KMS-11 (cell line): Measurements from ENCODE around the gene SMG5.

ENCODE experiments used
- H2AFZ ChIP-seq: fragments of 200-600 bp; sonication (generic); 2 replicates; pipeline ENCODE4 v1.6.1; 2016; ENCODE audit warnings: antibody characterized with exemption, mixed run types, low read depth
- H3K27ac ChIP-seq: fragments of 200-600 bp; sonication (generic); 2 replicates; pipeline ENCODE4 v1.6.1; 2016; ENCODE audit warnings: mild to moderate bottlenecking, mixed run types
- H3K27me3 ChIP-seq: fragments of 200-600 bp; sonication (generic); 2 replicates; pipeline ENCODE4 v1.6.1; 2017; ENCODE audit warnings: mild to moderate bottlenecking, low read depth, mixed run types, moderate library complexity; ENCODE audit not compliant: insufficient read depth
- H3K36me3 ChIP-seq: fragments of 200-600 bp; sonication (generic); 2 replicates; pipeline ENCODE4 v1.6.1; 2017; ENCODE audit warnings: mild to moderate bottlenecking, mixed run types; ENCODE audit not compliant: insufficient read depth
- H3K4me1 ChIP-seq: fragments of 200-600 bp; sonication (generic); 2 replicates; pipeline ENCODE4 v1.6.1; 2016; ENCODE audit warnings: mild to moderate bottlenecking, low read depth, mixed run types; ENCODE audit not compliant: poor library complexity, severe bottlenecking
- H3K4me2 ChIP-seq: fragments of 200-600 bp; sonication (generic); 2 replicates; pipeline ENCODE4 v1.7.0; 2016; ENCODE audit warnings: mild to moderate bottlenecking, mixed run types
- H3K4me3 ChIP-seq: fragments of 200-600 bp; sonication (generic); IDR thresholded peaks from 2 replicates; pipeline ENCODE4 v1.6.1; 2017; ENCODE audit warnings: low read depth, low read length, mixed read lengths; ENCODE audit not compliant: insufficient read depth
- H3K79me2 ChIP-seq: fragments of 200-600 bp; sonication (generic); 2 replicates; pipeline ENCODE4 v1.6.1; 2016; ENCODE audit warnings: low read depth, mixed run types; ENCODE audit not compliant: insufficient read depth
- H3K9ac ChIP-seq: fragments of 200-600 bp; sonication (generic); 2 replicates; pipeline ENCODE4 v1.6.1; 2016; ENCODE audit warnings: mild to moderate bottlenecking, mixed run types
- H4K20me1 ChIP-seq: fragments of 200-600 bp; sonication (generic); 2 replicates; pipeline ENCODE4 v1.6.1; 2016; ENCODE audit warnings: mild to moderate bottlenecking, mixed run types; ENCODE audit not compliant: insufficient read depth
- CTCF ChIP-seq: fragments of 200-600 bp; sonication (generic); conservative IDR thresholded peaks from 2 replicates; pipeline ENCODE4 v1.6.1; 2017; ENCODE audit warnings: low read depth, mild to moderate bottlenecking, antibody characterized with exemption, low read length, moderate library complexity, mixed read lengths

The SMG5 gene

GRCh38 chr1:156303241-156303640, 20.6 kb upstream of the SMG5 start:
- Histone ChIP-seq H3K4me1 (no peaks in the 10 kb centered on the region), H3K4me3 (no peak overlapping the region), H4K20me1 (no peaks in the 10 kb centered on the region), H3K27me3 (no peaks in the 10 kb centered on the region), H3K9ac (no peak overlapping the region), H3K79me2 (no peaks in the 10 kb centered on the region), H2AFZ (no peak overlapping the region), H3K27ac (no peak overlapping the region), H3K4me2 (no peak overlapping the region), H3K36me3 (peaks cover 23% of the 10 kb centered on the region; the same call in 1 of the 2 replicates)
- no peak for TF ChIP-seq CTCF

- TF ChIP-seq CTCF: no peak
- no peaks in the 10 kb centered on the region for H4K20me1 ChIP-seq
- no peaks in the 10 kb centered on the region for H3K79me2 ChIP-seq
Measured at GRCh38 chr1:156298852-156299357, 16.3 kb upstream of the SMG5 start, which contains the start of gene VHLL. VHLL (minus strand) TSS chr1:156299307; CDS start chr1:156299189, 118 bp downstream.

GRCh38 chr1:156295391-156295947, 12.8 kb upstream of the SMG5 start, which contains the start of gene GLMP:
GLMP (minus strand) TSS chr1:156295679; CDS start chr1:156295645, 34 bp downstream.
- Histone ChIP-seq H4K20me1 (no peaks in the 10 kb centered on the region), H3K36me3 (no peaks in the 10 kb centered on the region), H3K4me1 (peaks cover 12% of the 10 kb centered on the region), H3K9ac (peak within 1 kb of the TSS; percentile 0; the same call in 1 of the 2 replicates), H3K4me2 (peak within 1 kb of the TSS; percentile 8; the same call in 1 of the 2 replicates), H3K79me2 (no peaks in the 10 kb centered on the region), H3K27ac (no peak within 1 kb of the TSS), H3K27me3 (no peaks in the 10 kb centered on the region), H3K4me3 (peak within 1 kb of the TSS; percentile 75), H2AFZ (peak within 1 kb of the TSS; percentile 14)
- TF ChIP-seq CTCF: no peak

More at GRCh38 chr1:156298852-156299357, 16.3 kb upstream of the SMG5 start, which contains the start of gene VHLL:
- Histone ChIP-seq H3K27ac (no peak within 1 kb of the TSS), H2AFZ (no peak within 1 kb of the TSS), H3K4me3 (no peak within 1 kb of the TSS), H3K9ac (no peak within 1 kb of the TSS), H3K36me3 (no peaks in the 10 kb centered on the region), H3K27me3 (no peaks in the 10 kb centered on the region), H3K4me2 (no peak within 1 kb of the TSS), H3K4me1 (no peaks in the 10 kb centered on the region)

- Histone ChIP-seq H4K20me1 (no peaks in the 10 kb centered on the region), H3K27me3 (no peaks in the 10 kb centered on the region), H3K4me3 (no peak overlapping the region), H2AFZ (no peak overlapping the region), H3K4me1 (peaks cover 15% of the 10 kb centered on the region), H3K9ac (no peak overlapping the region), H3K79me2 (no peaks in the 10 kb centered on the region), H3K36me3 (no peaks in the 10 kb centered on the region), H3K4me2 (no peak overlapping the region), H3K27ac (no peak overlapping the region)
- TF ChIP-seq CTCF: no peak
Measured at GRCh38 chr1:156293895-156294294, 11.3 kb upstream of the SMG5 start.
